HepG2 (cell line): Measurements from ENCODE around the gene EDEM3. TPM values are rescaled to one million over a fixed set of nuclear protein-coding genes. Genes with fewer than 3 reads are reported as not detected.

Experiments used
- GFI1 ChIP-seq: sonication (generic); formaldehyde crosslinking; IDR thresholded peaks from 2 replicates; pipeline ENCODE4 v1.5.0; 2020; ENCODE audit warnings: missing genetic modification reagents, mild to moderate bottlenecking, borderline replicate concordance
- HNF4A ChIP-seq: sonication (generic); formaldehyde crosslinking; IDR thresholded peaks from 2 replicates; pipeline ENCODE4 v1.4.0; 2020; ENCODE audit warnings: missing genetic modification reagents
- PHB2 ChIP-seq: fragments of 450-650 bp; IDR thresholded peaks from 2 replicates; pipeline ENCODE4 v1.6.1; 2018; ENCODE audit not compliant: partially characterized antibody
- ZBTB40 ChIP-seq, 2 experiments: fragments of 450-650 bp in 1 of 2; sonication (generic) in 1 of 2; formaldehyde crosslinking in 1 of 2; IDR thresholded peaks; 2 replicates each; pipeline versions ENCODE4 v1.6.1 to v1.8.0; 2016 to 2022; ENCODE audit warnings: antibody characterized with exemption in 1 of 2, mild to moderate bottlenecking in 1 of 2, missing genetic modification reagents in 1 of 2
- ZNF121 ChIP-seq: sonication (generic); formaldehyde crosslinking; IDR thresholded peaks from 2 replicates; pipeline ENCODE4 v1.5.0; 2020; ENCODE audit warnings: mild to moderate bottlenecking, missing genetic modification reagents
- polyA plus RNA-seq, 8 experiments: library from polyadenylated mRNA; depleted of rRNA in 3 of 8; stranded (reverse) in 7 of 8; unstranded in 1 of 8; fragments of >200 nt; fragmentation: Illumina TruSeq in 4 of 8; extraction: Trizol in 4 of 8; gene quantifications; 2 replicates each; pipeline versions ENCODE4 v1.2.1 to v1.2.3, GENCODE V29; 2011 to 2016; ENCODE audit warnings: low read depth in 4 of 8, missing spikeins in 1 of 8, mixed read lengths in 1 of 8; ENCODE audit not compliant: insufficient read depth in 1 of 8
- total RNA-seq, 5 experiments: library from RNA; depleted of rRNA; stranded (reverse); fragments of >200 nt; fragmentation: Illumina TruSeq; extraction: Trizol; gene quantifications; 2 replicates each; pipeline ENCODE4 v1.2.3, GENCODE V29; 2016; ENCODE audit warnings: low read depth in 1 of 5

The EDEM3 gene
- total and polyA plus RNA-seq, 2 of the 13 experiments (the other 11 are each of a cell fraction or from before 2014, with no cell fraction given) = 13.1 to 18.2 TPM

GRCh38 chr1:184734980-184735379 lies 19.7 kb downstream of the EDEM3 start (continued):
- TF ChIP-seq ZBTB40 (IDR thresholded peaks at IDR 0.05) (no peak), ZBTB40 (CRISPR knock-in tag; IDR thresholded peaks at IDR 0.05) (no peak), ZNF121 (CRISPR knock-in tag) (no peak), GFI1 (no peak), HNF4A (CRISPR knock-in tag) (no peak), PHB2 (no peak)
